ENCODE data around the gene SYAP1.
"Not testable (repeated sequence)": the region's sequence is repeated elsewhere in the genome, so short reads cannot be mapped to it uniquely, and the experiment has no call there.

SYAP1 gene

DNA sequence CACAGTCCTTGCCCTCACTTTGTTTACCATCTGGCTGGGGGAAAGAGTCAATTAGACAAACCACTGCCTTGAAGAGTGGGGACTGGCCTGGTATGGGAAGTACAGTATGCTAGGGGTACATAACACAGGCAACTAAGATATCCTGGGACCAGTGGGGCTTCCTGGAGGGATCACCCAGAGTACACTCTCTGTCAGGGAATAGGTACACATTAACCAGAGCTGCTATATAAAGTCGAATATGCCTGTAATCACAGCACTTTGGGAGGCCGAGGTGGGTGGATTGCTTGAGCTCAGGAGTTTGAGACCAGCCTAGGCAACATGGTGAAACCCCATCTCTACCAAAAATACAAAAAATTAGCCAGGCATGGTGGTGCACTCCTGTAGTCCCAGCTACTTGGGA is 60.4 kb downstream of the SYAP1 start:
- DNase-seq (ENCODE audit: low spot score), result not testable (repeated sequence)

DNA sequence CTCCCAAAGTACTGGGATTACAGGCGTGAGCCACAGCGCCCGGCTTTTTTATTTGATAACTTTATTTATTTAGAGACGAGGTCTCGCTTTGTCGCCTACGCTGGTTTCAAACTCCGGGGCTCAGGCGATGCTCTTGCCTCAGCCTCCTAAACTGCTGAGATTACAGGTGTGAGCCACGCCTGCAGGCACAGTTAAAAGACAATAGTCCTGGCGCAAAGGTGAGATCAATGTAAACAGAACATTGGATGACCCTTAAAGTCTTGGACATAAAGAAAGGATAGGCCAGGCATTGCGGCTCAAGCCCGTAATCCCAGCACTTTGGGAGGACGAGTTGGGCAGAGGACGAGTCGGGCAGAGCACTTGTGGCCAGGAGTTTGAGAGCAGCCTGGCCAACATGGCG is 64.0 kb downstream of the SYAP1 start:
- no peak for DNase-seq (ENCODE audit: low spot score)

GRCh38 chrX:16784440-16784839 is 65.0 kb downstream of the SYAP1 start:
- not testable (repeated sequence) for DNase-seq (ENCODE audit: low spot score)

GRCh38 chrX:16785247-16786138 is 66.1 kb downstream of the SYAP1 start:
- no peak for DNase-seq (ENCODE audit: low spot score)

DNA sequence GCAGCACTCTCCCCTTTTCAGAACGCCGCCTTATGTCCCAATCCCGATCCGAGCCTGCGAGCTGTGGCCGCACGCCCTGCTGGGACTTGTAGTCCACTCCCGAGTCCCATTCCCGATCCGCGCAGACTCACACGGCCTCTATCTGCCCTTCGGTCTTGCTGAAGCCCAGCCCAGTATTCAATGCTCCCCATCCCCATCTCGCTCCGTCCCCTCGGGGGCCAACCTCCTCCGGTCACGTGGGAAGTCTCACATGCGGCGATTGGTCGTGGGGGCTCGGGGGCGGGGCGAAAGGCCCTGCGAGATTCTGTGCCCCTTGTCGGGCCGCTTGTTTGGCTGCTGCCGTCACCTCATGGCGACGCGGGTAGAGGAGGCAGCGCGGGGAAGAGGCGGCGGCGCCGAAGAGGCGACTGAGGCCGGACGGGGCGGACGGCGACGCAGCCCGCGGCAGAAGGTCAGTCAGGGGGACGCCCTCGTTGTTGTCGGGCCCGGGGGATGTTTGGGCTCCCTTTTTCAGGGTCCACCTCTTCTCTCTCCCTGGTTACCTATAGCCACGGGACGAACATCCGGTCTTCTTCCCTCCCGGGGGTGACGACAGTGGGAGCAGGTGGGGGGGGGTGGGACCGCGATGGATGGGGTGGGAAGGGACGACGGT is 66.9 kb downstream of the SYAP1 start, which contains the start of gene TXLNG:
TXLNG (plus strand) TSS at position 328 of the 652 bp plus-strand sequence; CDS start at position 350, 22 bp downstream.
- peak; percentile 87 for DNase-seq (ENCODE audit: low spot score)

DNA sequence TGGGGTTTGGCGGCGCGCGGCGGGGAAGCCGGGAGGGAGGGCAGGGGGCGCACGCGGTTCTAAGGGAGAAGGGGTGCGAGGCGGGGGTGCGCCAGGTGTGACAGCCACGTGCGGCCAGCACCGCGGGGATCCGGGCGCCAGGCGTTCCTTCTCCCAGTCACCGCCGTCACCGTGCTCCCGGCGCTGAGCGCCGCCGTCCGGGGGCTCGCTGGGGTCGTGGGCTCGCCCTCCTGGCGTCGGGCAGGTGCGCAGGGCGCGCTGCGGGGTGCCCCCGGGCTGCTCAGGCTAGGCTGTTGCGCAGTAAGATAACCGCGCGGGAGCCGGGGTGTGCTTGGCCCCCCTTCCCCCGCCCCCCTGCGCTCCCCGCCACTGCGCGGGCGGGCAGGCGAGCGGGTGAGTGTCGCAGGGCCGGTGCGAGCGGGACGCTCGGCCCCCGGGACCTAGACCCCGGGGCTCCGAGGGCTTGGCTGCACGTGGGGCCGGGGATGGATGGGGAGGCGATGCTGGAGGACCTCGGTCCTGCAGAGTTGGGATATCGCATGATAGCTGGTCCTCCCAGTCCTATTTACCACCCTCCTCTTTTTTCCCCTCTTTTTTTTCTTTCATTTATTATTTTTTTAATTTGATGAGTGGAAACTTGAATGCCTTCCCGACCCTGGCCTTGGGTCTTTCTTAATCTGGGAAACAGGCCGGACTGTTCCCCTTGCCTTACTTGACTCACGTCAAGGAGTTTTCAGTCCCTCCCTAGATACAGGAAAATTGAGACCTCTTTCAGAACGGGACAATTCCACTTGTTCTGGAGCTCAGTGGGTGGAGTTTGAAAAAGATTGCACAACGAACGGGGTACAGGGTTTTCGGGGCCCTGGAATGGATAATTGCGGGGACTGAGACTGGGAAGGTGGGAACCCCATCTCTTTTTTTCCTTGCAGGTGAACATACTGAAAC is 67.7 kb downstream of the SYAP1 start:
- peak; percentile 28 for DNase-seq (ENCODE audit: low spot score)

- no peak for DNase-seq (ENCODE audit: low spot score)
Observed at GRCh38 chrX:16788477-16788876, 69.1 kb downstream of the SYAP1 start.

GRCh38 chrX:16796298-16796697 is 76.9 kb downstream of the SYAP1 start:
- no peak for DNase-seq (ENCODE audit: low spot score)

- DNase-seq (ENCODE audit: low spot score), result no peak
Observed at GRCh38 chrX:16797358-16797757, 77.9 kb downstream of the SYAP1 start.

DNA sequence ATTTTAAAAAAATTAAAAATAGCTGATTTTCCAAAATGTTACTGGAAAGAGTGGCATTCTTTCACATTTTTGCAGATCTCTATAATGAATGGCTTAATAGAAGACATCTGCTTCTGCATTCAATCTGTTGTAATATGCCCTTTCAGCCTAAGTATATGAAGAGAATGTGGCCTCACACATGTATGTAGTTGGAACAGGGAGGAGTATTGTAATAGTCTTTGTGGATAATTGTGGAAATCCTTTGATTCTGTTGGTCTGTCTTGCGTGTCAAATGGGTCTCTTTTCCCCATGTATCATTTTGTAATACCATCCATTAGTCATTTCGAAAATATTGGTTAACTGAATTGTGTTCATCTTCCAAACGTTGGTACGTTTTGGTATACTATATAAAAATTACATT is 78.4 kb downstream of the SYAP1 start:
- no peak for DNase-seq (ENCODE audit: low spot score)

DNA sequence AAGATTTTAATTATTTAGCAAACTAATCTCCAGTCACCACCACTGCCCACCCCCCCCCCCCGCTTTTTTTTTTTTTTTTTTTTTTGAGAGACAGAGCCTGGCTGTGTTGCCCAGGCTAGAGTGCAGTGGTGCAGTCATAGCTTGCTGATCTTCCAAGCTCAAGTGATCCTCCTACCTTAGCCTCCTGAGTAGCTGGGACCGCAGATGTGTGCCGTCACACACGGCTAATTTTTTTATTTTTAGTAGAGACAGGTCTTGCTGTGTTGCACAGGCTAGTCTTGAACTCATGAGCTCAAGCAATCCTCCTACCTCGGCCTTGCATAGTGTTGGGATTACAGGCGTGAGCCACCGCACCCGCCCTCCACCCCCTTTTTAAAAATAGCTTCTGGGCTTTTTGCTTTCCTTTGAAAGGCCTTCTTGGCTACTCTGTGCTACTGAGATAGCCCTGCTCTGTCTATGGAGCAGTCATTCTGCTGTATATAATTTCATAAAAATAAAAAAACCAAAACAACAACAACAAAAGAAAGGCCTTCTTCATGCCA is 85.6 kb downstream of the SYAP1 start:
- DNase-seq (ENCODE audit: low spot score), result no peak

GRCh38 chrX:16807548-16807947 is 88.1 kb downstream of the SYAP1 start:
- peak; percentile 31 for DNase-seq (ENCODE audit: low spot score)

DNA sequence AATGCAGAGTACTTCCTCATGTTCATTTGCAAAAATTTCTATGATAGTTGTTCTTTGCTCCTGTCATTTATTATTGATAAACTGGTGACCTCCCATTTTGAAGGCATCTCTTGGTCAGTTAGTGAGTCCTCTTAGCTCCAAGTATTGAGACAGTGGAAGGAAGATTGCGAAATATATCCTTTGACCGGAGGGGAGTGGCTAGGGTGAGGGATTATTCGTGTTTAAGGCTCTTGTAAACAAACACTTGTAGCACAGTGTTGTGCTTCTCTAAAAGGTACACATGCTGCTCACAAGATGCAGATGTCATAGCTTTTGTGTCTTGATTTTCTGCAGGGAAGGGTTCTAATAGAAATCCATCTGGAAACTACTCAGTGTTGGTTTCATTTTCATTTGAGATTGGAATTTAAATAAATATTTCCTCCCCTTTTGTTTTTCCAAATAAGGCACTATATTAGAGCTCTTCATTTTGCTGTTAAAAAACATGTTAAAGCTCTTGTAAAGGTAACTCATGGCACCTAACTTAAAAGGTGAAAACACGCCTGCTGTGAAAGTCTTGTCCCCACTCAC is 88.6 kb downstream of the SYAP1 start:
- DNase-seq (ENCODE audit: low spot score), result no peak

DNA sequence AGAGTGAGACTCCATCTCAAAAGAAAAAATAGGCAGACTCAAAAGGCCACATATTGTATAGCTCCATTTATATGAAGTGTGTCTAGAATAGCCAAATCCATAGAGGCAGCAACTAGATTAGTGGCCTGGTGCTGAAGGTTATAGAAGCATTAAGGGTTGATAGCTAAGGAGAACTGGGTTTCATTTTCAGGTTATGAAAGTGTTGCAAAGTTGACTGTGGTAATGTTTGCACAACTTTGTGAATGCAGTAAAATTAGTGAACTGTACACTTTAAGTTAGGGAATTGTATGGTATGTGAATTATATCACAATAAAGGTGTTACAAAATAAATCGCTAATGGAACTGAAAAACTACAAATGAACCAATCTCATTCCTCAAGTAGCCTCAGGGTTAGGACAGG is 95.2 kb downstream of the SYAP1 start:
- DNase-seq (ENCODE audit: low spot score), result no peak

Measured in iPS-NIHi11 (cell line).